Fibroblast of the conjunctiva (primary cell): ENCODE results near the gene INTS14.
A peak's percentile ranks its signal among the peaks of the same experiment; 100 is the strongest.
"Not testable (repeated sequence)": the region's sequence is repeated elsewhere in the genome, so short reads cannot be mapped to it uniquely, and the experiment has no call there.

Source experiments
- DNase-seq: peaks from one replicate; pipeline ENCODE4 v3.0.0-alpha.2; 2010; ENCODE audit warnings: low read depth

The INTS14 gene

DNA sequence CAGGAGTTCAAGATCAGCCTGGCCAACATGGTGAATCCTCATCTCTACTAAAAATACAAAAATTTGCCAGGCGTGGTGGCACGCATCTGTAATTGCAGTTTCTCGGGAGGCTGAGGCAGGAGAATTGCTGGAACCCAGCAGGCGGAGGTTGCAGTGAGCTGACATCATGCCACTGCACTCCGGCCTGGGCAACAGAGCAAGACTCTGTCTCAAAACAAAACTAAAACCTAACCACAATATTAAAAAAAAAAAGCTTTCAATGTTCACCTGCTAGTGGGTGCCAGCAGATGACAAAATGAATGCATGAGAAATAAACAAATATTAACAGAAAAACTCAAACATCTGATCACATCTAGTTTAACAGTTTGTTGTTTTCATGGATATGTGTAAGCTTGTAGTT is 19.8 kb upstream of the INTS14 start:
- DNase-seq = no peak

DNA sequence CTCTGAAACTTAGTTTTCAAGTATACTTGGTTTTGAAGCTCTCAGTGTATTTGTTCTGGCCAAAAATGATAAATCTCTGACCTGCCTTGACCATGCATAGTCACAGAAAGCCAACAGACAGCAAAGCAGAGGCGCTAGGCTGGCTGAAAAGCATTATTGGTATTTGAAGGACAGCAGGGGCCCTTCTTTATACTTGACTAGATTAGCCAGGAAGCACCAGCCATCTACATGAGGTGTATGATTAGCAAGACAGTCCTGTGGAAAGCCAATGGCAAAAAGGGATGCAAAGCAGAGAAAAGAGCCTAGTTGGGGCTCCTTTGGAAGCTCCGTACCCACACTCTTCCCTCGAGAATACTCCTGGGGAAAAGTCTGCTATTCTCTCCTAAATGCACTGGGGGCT is 18.6 kb upstream of the INTS14 start:
- no peak for DNase-seq

DNA sequence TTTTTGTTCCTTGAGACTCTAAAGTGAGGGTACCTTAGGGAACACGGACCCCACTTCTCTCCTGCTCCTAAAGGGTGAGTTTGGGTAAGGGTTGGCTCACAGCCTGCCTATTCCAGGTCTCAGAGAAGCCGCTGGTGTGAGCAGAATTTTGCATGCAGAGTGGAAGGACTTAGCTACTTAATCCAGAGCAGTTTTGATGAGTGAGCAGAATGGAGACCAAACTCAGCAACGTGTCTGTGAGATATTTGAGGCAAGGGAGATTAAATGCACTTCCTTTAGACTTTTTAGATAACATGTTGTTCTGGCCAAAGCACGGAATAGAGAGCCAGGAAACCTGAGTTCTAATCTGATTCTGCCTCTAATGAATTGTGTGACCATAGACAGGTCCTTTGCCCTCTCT is 15.9 kb upstream of the INTS14 start:
- no peak for DNase-seq

DNA sequence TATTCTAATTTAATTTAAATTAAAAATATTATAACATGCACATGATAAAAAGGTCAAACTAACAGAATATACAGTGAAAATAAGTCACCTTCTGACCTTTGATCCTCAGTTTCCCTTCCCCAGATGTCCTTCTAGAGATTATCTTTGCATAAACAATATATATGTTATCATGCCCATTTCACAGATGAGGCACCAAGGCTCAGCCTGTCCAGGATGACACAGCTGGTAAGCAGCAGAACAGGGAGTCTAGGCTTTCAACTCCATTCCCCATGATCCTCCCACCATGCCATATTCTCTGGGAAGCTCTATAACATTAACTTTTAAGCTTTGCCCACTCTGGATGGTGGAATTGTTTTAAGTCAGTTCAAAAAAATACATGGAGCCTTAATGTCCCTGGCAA is 12.2 kb upstream of the INTS14 start:
- no peak for DNase-seq

DNA sequence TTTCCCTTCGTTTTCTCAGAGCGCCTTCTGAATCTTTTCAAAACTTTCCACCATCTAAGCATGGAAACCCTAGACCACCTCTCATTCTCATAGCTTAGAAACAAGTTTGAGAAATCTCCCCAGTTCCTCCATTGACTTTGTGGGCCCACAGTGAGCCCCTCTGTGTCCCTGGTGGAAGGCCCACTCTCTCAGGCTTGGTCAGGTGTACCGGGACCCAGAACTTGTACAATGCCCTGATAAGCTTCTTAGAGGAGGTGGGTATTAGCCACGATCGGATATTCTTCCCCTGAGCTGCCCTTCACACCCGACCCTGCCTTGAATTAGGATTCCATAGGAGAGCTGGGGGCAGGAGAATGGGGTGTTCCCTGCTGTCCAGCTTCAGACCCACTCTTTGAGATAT is 10.7 kb upstream of the INTS14 start, which contains the start of gene SLC24A1:
Gene SLC24A1, plus strand, starts transcription at position 301 of the 400 bp plus-strand sequence. CDS start 2,143 bp downstream, outside the sequence.
- DNase-seq = no peak

DNA sequence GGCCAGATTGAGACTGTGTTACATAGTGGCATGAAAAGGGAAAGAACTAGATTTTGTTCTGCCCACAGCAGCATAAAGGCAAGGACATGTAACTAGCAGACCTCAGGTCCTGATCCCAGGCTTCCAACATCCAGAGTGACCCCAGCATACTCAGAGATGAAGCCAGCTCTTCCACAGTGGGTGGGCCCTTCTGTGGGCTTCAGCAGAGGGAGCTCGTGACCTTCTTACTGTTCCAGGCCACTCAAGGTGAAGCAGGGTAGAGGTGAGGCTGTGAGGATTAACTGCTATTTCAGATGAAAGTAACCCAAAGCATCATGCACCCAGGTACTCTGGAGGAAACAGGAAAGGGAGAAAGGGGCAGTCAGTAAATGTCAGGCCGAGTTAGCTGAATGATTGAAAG is 9.9 kb upstream of the INTS14 start:
- DNase-seq = no peak

DNA sequence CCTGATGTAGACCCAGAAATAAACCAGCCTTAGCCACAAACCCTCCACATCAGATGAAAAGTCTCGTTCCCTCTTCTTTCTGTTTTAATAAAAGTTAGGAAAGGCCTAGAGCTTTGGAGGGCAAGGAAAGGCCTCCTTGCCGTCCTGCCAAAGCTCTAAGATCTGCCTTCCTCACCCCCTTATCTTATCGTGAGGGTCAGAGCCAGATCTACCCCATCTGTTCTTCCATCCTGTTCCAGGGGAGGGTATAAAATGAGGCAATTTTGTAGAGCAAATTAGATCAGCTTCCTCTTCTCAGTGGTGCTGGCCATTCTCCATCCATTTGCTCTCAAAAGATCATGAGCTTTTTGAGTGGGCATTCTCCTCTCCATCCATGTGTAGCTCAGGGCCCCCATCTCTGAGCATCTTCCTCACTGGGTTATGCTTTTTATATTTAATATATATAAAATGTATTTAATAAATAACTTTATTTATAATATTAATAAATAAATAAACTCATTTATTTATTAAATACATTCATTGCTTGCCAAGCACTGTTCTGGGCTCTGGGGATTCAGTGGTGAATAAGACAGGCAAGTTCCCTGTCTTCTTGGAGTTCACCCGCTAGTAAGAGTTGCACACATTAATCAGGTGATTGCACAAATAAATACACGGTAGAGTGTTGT is 8.8 kb upstream of the INTS14 start:
- DNase-seq = no peak

DNA sequence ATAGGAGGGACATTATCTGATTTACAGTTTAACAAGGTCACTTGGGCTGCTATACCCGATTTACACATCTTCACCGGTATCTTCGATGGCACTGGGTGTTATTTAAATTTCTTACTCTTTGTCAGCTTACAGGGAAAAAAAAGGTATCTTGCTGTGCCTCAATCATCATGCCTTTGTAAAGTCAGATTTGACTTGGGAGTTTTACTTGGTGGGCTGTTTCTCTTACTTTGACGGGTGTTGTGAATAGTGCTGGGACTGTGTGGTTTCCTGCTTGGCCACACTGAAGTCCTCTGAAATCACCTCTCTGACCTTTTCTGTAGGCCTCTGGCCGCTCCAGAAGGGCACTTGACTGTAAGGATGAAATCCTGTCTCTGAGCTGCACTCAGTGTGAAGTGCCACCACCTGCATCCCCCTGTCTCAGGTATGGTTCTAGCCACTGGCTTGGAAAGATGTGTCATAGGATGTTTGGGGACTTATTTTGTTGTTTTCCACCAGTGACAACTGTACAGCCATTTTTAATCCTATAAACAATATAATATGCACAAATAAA is 7.7 kb upstream of the INTS14 start:
- no peak for DNase-seq

DNA sequence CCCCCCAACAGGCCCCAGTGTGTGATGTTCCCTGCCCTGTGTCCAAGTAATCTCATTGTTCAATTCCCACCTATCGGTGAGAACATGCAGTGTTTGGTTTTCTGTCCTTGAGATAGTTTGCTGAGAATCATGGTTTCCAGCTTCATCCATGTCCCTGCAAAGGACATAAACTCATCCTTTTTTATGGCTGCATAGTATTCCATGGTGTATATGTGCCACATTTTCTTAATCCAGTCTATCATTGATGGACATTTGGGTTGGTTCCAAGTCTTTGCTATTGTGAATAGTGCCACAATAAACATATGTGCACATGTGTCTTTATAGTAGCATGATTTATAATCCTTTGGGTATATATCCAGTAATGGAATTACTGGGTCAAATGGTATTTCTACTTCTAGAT is 5.0 kb upstream of the INTS14 start:
- not testable (repeated sequence) for DNase-seq

DNA sequence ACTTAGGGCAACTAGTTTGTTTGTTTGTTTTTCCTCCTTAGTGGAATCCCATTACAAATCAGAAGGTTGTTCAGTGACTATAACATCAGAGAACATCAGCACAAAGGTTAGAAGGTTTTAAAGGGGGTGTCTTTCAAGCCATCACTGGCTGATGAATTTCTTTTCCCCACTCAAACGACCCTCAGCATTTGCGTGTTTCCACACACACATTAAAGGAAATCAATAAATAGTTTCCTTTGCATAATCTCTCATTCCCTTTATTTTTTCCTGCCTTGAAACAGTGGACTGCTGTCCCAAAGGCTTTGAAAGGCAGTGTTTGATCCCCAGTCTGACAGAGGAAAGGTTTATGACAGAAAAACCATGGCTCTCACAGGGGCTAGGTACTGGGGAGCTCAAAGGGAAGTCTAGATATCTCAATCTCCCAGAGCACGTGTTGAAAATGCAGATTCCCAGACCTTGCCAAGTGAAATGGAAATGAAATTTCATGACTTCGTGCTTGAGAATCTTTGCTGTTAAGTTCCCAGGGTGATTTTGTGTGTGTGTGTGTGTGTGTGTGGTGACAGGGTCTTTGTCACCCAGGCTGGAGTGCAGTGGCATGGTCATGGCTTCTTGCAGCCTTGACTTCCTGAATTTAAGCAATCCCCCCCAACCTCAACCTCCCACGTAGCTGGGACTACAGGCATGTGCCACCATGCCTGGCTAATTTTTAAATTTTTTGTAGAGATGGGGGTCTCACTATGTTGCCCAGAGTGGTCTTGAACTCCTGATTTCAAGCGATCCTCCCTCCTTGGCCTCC is 2.2 kb upstream of the INTS14 start:
- no peak for DNase-seq

DNA sequence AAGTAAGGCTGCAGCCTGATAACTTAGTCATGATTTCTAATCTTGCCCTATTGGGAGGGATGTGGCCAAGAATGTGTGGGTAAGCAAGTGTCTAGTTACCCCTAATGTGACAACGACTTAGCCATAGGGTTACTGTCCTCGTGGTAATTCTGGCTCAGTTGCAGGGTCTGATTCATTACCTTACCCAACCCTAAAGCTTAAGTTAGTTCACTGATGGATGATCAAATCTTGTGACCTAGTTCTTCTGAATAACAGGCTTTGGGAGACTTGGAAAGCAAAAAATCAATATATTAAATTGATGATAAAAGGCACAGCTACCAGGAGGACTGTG is 1.6 kb upstream of the INTS14 start:
- DNase-seq = no peak

DNA sequence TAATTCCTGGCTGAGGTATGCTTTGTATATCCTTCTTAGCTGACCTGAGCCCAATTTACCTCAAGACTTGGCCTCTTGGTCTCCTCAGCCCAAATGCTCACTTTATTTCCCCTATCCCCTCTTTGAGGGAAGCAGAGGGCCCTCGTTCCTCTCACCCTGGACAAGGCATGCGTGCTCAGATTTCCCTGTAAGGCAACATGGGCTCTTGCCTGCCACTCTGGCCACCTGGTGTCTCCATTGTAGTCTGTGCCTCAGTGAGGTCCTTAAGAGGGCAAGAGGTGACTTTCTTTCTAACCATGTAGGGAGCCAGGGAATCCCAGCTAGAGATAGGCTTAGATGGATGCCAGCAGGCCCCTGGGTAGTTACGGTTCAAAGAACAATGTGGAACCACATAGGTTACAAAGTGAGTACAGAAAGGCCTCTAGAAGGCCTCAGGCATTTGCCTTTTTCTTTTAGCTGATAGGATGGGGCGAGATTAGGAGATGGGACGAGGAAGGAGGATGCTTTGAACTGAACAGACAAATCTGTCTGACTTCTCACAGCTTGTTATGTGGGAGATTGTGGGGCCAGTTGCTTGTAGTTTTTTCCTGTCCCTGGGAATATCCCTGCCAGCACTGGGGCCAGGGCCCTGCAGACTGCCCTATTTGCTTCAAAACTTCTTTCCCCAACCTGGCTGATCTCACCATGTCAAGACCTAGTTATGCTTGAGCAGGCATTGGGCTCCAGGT is 1.1 kb upstream of the INTS14 start:
- no peak for DNase-seq

DNA sequence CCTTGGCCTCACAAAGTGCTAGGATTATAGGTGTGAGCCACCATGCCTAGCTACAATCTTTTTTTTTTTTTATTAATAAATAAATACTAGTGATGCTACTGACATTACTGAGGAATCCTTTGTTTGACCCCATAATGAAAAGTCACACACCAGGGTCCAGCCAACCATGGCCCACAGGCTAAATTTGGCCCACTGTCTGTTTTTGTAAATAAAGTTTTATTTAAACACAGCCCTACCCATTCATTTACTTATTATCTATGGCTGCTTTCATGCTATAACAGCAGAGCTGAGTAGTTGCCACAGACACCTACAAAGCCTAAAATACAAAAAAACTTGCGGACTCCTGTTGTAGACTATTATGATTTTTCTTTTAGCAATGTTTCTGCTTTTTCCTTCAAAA is 7.4 kb downstream of the INTS14 start:
- DNase-seq = no peak

DNA sequence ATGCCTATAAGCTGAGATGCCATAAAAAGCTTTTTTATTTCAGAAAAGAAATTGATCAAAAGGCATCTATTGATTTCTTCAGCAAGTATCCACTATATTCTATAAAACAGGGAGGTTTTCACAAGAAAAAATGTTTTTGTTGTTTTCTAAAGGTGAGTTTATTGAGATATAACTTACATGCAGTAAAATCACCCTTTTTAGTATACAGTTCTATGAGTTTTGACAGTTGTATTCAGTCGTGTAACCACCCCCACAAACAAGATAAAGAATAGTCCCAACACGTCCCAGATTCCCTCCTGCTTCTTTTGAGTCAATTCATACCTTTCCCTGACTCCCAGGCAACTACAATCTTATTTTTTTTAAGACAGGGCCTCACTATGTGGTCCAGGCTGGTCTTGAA is 7.8 kb downstream of the INTS14 start:
- no peak for DNase-seq

DNA sequence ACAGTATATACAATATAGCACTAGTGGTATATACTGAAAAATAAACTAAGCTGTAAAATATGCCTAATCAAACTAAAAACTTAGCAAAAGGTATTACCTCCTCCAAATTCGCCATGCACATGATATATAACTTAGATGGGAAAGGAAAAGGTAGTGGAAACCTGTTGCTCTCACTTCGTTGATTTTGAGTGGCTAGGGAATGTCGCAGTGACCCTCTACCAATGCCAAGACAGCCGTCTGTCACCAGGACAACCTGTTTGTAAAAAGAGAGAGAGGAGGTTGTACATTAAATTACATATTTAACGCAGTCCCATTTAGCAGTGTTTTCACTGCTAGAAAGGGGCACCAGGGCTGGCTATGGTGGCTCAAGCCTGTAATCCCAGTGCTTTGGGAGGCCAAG is 11.3 kb downstream of the INTS14 start:
- no peak for DNase-seq

DNA sequence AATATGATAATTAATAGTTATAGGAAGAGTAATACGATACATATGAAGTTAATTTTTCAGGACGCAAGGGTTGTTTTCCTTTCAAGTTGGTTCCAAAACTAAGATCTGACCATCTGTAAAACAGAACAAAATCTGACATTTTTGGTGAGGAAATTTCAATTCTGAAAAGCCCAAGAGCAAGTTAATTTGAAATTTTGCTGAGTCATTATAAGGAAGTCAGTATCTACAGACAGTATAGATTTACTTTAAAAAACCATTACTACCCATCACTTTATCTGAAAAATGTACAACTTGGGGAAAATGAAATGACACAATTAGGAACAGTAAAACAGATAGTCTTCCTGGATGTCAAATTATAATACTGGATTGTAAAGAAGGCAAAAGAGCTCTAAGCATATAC is 12.5 kb downstream of the INTS14 start:
- DNase-seq = no peak

DNA sequence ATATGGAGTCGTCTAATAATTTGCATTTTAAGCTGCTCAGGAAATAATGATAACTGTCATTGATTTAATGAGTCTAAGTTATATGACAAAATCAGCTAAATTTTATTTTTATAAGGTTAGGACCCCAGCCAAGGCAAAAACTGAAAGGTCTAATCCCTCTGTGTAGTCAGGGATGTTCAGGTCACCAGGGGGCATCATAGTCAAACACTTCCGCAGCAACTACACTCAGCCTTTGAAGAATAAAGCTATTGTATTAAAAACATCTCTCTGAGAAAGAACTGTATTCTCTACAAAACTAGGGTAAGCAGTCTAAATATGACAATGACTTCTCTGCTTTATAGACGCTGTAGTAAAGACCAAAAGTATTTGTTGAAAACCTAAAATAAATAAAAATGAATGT is 15.0 kb downstream of the INTS14 start:
- no peak for DNase-seq

DNA sequence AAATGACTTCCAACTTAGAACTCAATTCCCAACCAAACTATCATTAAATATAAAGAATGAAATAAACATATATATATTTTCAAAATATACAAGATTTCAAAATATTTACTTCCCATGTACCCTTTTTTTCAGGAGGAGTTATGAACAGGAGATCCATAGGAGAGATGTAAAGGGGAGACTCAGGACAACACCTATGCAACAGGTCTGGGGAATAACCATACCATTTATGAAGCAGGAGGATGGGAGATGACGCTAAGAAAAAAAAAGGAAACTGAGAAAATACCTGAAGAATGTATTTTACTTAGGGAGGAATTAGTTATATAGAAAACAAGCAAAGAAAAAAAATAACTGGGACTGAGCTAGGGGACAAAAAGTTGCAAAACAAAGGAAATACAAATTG is 23.8 kb downstream of the INTS14 start:
- no peak for DNase-seq

DNA sequence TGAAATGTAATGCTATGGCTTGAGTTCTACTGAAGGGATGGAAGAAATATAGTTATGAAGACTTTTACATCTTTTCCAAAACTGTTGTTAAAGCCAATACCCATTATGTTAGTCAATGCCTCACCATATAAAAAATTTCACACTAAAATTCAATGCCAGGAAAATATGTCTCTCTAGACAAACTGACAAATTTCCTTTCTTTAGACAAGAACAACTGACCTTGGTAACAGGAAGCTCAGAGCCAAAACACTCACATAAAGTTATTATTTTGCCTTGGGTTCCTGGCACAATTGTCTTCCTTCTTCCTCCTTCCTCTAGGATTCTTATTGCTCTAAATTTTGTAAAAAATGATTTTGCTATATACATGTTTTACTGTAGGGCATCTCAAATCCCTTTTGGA is 26.7 kb downstream of the INTS14 start:
- no peak for DNase-seq

DNA sequence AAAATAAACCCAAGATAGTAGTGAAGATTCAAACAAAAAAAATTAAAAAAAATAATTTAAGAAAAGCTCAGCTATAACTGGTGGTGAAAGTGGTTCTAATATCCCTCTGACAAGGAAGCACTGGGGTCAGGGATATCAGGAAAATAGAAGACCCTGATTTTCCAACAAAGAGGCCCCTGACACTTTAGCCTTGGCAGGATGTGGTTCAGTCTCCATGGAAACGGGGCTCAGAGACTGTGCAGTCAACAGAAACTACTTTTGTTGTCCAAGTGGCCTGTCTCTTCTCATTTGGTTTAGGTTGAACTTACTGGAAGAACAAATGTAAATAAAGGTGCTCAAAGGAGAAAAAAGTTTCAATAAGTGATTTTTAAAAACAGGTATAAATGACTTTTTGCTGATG is 27.2 kb downstream of the INTS14 start:
- no peak for DNase-seq

DNA sequence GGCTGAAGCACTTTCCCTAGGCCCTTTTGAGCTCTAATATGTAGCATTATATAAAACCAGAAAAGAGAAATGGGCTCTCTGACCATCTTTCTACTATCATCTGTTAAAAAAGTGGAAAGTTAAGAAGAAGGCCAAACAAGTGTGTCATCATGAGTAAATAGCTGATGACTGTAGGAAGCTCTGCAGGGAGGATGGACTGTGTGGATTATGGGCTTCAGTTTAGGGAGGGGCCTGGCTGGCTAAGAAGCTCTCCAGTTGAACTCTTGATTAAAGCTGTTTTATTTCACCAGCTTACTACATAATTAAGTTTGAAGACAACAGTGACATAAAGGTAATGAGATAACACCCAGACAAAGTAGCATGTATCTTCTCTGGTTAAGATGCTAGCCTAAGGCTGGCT is 30.6 kb downstream of the INTS14 start:
- peak; percentile 20 for DNase-seq

DNA sequence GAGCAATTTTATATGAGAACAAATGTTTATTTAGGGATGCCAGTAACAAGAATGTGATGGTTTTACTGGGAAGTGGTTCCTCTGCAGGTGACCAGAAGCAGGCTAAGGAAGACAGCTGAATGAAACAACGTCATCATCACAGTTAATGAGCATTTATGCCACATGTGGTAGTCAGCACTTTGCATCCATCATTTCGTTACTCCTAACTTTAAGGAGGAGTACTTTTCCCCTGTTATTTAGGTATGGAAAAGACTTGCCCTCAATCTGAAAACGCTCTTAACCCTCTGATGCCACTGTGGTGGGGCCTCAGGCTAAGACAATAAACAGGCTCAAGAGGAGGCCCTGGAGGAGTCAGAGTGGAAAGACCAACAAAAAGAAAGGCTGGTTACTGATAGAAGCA is 31.2 kb downstream of the INTS14 start:
- no peak for DNase-seq
